ENCODE measurements around the gene SORT1.
"Not testable (repeated sequence)": the region's sequence is repeated elsewhere in the genome, so short reads cannot be mapped to it uniquely, and the experiment has no call there.

Gene SORT1

DNA sequence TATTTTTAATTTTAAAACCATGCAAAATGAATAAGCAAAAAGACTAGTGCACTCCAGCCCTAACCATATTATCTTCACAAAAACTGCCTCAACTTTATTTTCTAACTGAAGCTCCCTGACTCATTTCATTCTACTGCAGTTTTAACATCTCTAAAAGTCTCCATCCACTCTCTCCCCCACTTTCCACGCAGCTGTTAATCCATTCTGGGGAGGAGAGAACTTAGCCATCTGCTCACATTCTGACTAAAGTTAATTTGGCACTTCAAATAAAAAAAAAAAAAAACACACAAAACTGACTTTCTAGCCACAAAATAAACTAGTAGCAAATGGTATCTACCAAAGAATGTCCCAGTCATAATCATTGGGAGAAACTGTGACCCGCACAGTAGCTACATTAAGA, 85.5 kb downstream of the SORT1 start:
- TF ChIP-seq, protein P1, sequence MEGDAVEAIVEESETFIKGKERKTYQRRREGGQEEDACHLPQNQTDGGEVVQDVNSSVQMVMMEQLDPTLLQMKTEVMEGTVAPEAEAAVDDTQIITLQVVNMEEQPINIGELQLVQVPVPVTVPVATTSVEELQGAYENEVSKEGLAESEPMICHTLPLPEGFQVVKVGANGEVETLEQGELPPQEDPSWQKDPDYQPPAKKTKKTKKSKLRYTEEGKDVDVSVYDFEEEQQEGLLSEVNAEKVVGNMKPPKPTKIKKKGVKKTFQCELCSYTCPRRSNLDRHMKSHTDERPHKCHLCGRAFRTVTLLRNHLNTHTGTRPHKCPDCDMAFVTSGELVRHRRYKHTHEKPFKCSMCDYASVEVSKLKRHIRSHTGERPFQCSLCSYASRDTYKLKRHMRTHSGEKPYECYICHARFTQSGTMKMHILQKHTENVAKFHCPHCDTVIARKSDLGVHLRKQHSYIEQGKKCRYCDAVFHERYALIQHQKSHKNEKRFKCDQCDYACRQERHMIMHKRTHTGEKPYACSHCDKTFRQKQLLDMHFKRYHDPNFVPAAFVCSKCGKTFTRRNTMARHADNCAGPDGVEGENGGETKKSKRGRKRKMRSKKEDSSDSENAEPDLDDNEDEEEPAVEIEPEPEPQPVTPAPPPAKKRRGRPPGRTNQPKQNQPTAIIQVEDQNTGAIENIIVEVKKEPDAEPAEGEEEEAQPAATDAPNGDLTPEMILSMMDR (IDR thresholded peaks at IDR 0.05; ENCODE audit: low read depth, low read length, missing control alignments): no peak
- no peak overlapping the region for H3K4me3 ChIP-seq (ENCODE audit: low read depth, low read length)
- DNase-seq (ENCODE audit: low read depth): no peak

DNA sequence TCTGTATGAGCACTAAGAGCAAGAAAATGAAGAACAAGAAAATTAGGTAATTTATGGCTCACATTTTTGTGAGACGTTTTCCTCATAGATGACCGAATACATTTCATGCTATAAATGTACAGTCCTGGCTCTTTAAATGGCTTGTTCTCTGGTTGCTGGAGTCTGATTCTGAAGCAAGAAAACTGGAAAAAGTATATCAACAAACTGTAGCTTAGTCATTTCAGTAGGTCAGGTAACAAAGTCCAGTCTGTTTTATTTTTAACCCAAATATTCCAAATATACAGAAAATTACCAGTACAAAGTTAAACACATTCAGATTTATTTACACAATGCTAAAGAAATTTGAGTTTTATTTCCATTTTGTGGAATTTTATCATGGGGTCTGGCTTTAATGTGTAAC, 88.4 kb downstream of the SORT1 start:
- TF ChIP-seq, protein P1 (IDR thresholded peaks at IDR 0.05; ENCODE audit: low read depth, low read length, missing control alignments): no peak
- H3K4me3 ChIP-seq (ENCODE audit: low read depth, low read length): no peak overlapping the region
- no peak for DNase-seq (ENCODE audit: low read depth)

DNA sequence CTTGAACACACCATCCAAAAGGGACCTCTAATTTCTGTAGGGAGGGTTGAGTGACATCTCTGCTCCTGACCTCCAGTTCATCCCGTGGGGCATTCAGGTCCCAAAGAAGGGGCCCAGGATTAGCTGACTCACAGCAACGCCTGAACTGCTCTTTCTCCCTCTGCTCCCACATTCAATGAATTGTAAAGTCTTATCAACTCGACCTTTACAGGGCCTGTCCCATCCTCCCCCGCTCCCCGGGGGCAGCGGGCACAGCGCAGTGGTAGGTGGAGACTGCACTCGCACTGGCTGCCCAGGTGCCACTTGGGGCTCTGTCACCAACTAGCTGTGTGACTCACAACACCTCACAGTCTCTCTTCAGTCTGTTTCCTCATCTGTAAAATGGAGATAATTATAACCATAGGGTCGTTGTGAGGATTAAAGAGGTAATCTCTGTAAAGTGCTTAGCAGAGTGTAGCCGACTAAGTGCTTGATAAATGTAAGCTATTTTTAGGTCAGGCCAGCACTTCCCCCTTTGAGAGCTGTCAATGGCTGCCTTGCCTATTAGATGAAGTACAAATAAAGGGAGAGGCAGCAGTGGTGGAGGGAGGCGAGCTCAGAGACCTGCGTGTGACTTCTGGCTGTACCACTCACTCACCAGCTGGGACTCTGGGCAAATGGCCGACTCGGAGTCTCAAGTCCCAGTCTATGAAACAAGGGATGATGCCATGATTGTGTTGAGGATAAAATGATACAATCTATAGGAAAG, 90.3 kb downstream of the SORT1 start:
- H3K4me3 ChIP-seq (ENCODE audit: low read depth, low read length): no peak overlapping the region
- TF ChIP-seq, protein P1 (IDR thresholded peaks at IDR 0.05; ENCODE audit: low read depth, low read length, missing control alignments): no peak
- no peak for DNase-seq (ENCODE audit: low read depth)

DNA sequence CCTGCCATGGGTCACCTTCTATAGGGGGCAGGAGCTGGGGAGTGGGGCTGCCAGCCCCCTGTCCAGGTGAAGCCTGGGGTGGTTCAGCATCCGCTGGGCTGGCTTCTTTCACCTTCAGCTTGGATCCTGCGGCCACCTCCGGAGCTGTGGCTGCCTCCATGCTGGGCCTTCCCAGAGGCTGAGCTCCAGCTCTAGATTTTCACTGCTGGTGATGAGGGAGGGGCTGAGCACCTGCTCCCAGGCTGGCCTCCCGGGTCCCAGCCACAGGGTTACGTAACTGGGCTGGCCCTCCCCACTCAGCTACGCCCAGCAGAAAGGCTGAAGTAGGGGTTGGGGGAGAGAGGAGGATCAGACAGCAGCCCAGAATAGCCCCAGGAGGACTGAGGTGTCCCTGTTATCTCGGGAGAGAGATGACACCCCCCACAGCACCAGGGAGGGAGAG, 90.9 kb downstream of the SORT1 start, which contains the start of gene MYBPHL:
MYBPHL (minus strand) TSS at position 180 of the 442 bp plus-strand sequence; CDS start at position 160, 20 bp downstream.
- TF ChIP-seq, protein P1 (IDR thresholded peaks at IDR 0.05; ENCODE audit: low read depth, low read length, missing control alignments): no peak
- H3K4me3 ChIP-seq (ENCODE audit: low read depth, low read length): no peak within 1 kb of the TSS
- DNase-seq (ENCODE audit: low read depth): no peak

DNA sequence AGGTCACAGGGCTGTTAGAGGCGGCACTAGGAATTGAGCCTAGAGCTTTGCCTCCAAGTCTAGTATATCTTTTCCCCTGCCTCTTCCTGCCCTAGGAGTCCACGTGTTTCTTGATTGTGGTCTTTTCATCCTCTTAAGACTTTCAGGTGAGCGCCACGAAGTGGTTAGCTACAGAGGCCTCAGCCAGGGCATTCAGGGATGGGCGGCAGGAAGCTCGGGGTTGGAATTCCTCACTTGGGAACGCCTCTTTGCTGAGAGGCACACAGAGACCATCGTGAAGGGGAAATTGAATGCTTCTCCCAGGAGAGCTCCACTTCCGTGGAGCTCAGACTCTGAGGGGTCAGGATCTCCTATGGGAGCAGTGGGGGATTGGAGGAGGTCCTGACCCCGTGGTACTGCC, 91.7 kb downstream of the SORT1 start:
- not testable (repeated sequence) for H3K4me3 ChIP-seq (ENCODE audit: low read depth, low read length); DNase-seq (ENCODE audit: low read depth)

DNA sequence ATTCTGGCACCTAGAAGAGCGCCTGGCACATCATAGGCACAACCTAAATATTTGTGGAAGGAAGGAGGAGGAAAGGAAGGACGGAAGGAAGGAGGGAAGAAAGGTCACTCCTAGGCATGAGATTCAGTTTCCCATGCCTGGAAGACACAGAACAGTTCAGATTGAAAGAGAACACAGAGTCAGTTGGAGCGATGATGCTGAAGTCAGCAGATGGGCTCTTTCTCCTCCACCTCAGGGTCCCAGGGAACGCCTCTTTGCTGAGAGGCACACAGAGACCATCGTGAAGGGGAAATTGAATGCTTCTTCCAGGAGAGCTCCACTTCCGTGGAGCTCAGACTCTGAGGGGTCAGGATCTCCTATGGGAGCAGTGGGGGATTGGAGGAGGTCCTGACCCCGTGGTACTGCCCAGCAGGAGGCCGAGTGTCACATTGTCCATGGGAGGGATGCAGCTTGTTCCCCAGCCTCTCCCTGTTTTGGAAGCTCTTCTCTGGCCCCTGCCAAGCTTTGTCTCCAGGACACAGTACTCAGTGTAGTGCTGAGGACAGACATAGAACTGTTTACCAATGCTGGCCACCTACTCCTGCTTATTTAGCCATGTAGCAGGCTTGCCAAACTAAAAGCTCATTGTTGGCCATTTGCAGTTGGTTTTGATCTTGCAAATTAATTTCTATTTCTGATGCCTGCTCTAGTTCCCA, 93.3 kb downstream of the SORT1 start:
- no peak overlapping the region for H3K4me3 ChIP-seq (ENCODE audit: low read depth, low read length)
- DNase-seq (ENCODE audit: low read depth): no peak
- TF ChIP-seq, protein P1 (IDR thresholded peaks at IDR 0.05; ENCODE audit: low read depth, low read length, missing control alignments): no peak

DNA sequence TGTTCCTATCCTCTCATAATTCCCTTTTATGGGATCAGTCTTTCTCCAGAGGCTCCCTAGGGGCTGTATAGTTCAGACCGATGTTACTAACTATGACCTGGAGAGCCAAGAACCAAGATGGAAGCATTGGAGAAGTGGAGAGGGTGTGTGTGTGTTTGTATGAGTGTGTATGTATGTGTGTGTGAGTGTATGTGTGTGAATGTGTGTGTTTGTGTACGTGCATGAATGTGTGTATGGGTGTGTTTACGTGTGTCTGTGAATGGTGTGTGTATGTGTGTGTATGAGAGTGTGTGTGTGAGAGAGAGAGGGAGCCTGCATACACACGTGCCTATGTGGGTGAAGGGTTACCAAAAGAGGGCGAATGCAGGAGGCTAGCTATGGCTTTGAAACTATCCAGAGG, 95.8 kb downstream of the SORT1 start:
- H3K4me3 ChIP-seq (ENCODE audit: low read depth, low read length): no peak overlapping the region
- no peak for DNase-seq (ENCODE audit: low read depth)
- TF ChIP-seq, protein P1 (IDR thresholded peaks at IDR 0.05; ENCODE audit: low read depth, low read length, missing control alignments): no peak

Measured in GM12864 (cell line).